ENCODE results near the gene SBSN.

The SBSN gene

GRCh38 chr19:35498984-35499527 is 29.1 kb downstream of the SBSN start:
- CTCF ChIA-PET = no interaction called here
- POLR2A ChIA-PET = no interaction called here

GRCh38 chr19:35498220-35498619 is 29.9 kb downstream of the SBSN start:
- DNase-seq (ENCODE audit: extremely low spot score) = no peak
- TF ChIP-seq FOXM1 (IDR thresholded peaks at IDR 0.05; ENCODE audit: borderline replicate concordance) (no peak), ZNF384 (IDR thresholded peaks at IDR 0.05) (no peak), FOXA1 (IDR thresholded peaks at IDR 0.05) (no peak), TARDBP (IDR thresholded peaks at IDR 0.05) (no peak), PKNOX1 (IDR thresholded peaks at IDR 0.05) (no peak), BHLHE40 (IDR thresholded peaks at IDR 0.05; ENCODE audit: borderline replicate concordance) (no peak), CTBP1 (IDR thresholded peaks at IDR 0.05; ENCODE audit: borderline replicate concordance) (no peak), SP1 (IDR thresholded peaks at IDR 0.05) (no peak), NFRKB (IDR thresholded peaks at IDR 0.05) (no peak), FOXK2 (IDR thresholded peaks at IDR 0.05) (no peak), ELF4 (IDR thresholded peaks at IDR 0.05) (no peak), LEF1 (IDR thresholded peaks at IDR 0.05; ENCODE audit: borderline replicate concordance) (no peak), ARNT (IDR thresholded peaks at IDR 0.05) (no peak), L3MBTL2 (conservative IDR thresholded peaks at IDR 0.05) (no peak), HDGF (IDR thresholded peaks at IDR 0.05; ENCODE audit: borderline replicate concordance) (no peak)
- CTCF ChIA-PET = interaction anchor here (1.6 kb wide), 1 partner anchor 145 kb away, joined by 6 read pairs; no protein-coding TSS in a partner anchor
- POLR2A ChIA-PET = interaction anchor here (1.2 to 2.2 kb wide), 5 partner anchors 8 to 18 kb away, joined by 4 to 19 read pairs (median 11); no protein-coding TSS in a partner anchor

More at GRCh38 chr19:35498984-35499527, 29.1 kb downstream of the SBSN start:
- DNase-seq (ENCODE audit: extremely low spot score) = no peak
- TF ChIP-seq ARNT (IDR thresholded peaks at IDR 0.05) = no peak

- POLR2A ChIA-PET = interaction anchor here (1.2 to 2.2 kb wide), 5 partner anchors 9 to 17 kb away, joined by 4 to 19 read pairs (median 11); no protein-coding TSS in a partner anchor
Measured at GRCh38 chr19:35497406-35497805, 30.7 kb downstream of the SBSN start.

GRCh38 chr19:35495107-35496064 is 32.7 kb downstream of the SBSN start:
- POLR2A ChIA-PET = interaction anchor here (1.1 to 2.3 kb wide), 2 partner anchors 14 to 15 kb away, joined by 8 to 9 read pairs; no protein-coding TSS in a partner anchor

More at GRCh38 chr19:35497406-35497805, 30.7 kb downstream of the SBSN start:
- no peak for DNase-seq (ENCODE audit: extremely low spot score)
- CTCF ChIA-PET = interaction anchor here (1.3 to 1.6 kb wide), 2 partner anchors 13 to 144 kb away, joined by 6 to 7 read pairs; no protein-coding TSS in a partner anchor
- TF ChIP-seq SP1 (IDR thresholded peaks at IDR 0.05) (no peak), ZNF384 (IDR thresholded peaks at IDR 0.05) (no peak), HDGF (IDR thresholded peaks at IDR 0.05; ENCODE audit: borderline replicate concordance) (no peak)

GRCh38 chr19:35493971-35494370 is 34.1 kb downstream of the SBSN start:
- TF ChIP-seq CTBP1 (IDR thresholded peaks at IDR 0.05; ENCODE audit: borderline replicate concordance) = no peak
- no peak for TF ChIP-seq SP1 (IDR thresholded peaks at IDR 0.05)
- TF ChIP-seq FOXA1 (IDR thresholded peaks at IDR 0.05) = no peak
- no peak for TF ChIP-seq BHLHE40 (IDR thresholded peaks at IDR 0.05; ENCODE audit: borderline replicate concordance)
- no peak for TF ChIP-seq FOXM1 (IDR thresholded peaks at IDR 0.05; ENCODE audit: borderline replicate concordance)
- TF ChIP-seq LEF1 (IDR thresholded peaks at IDR 0.05; ENCODE audit: borderline replicate concordance) = no peak
- TF ChIP-seq L3MBTL2 (conservative IDR thresholded peaks at IDR 0.05) = no peak
- TF ChIP-seq HDGF (IDR thresholded peaks at IDR 0.05; ENCODE audit: borderline replicate concordance) = no peak
- no peak for TF ChIP-seq SUZ12 (IDR thresholded peaks at IDR 0.05)
- no peak for TF ChIP-seq FOXK2 (IDR thresholded peaks at IDR 0.05)
- no peak for TF ChIP-seq TARDBP (IDR thresholded peaks at IDR 0.05)
- TF ChIP-seq PKNOX1 (IDR thresholded peaks at IDR 0.05) = no peak
- no peak for TF ChIP-seq ARNT (IDR thresholded peaks at IDR 0.05)
- no peak for TF ChIP-seq NFRKB (IDR thresholded peaks at IDR 0.05)
- no peak for TF ChIP-seq ZNF384 (IDR thresholded peaks at IDR 0.05)
- no peak for TF ChIP-seq ELF4 (IDR thresholded peaks at IDR 0.05)
- no peak for DNase-seq (ENCODE audit: extremely low spot score)
- ChIA-PET POLR2A (interaction anchor here (1.6 to 2.3 kb wide), 2 partner anchors 15 to 16 kb away, joined by 3 to 9 read pairs; no protein-coding TSS in a partner anchor), CTCF (no interaction called here)

More at GRCh38 chr19:35495107-35496064, 32.7 kb downstream of the SBSN start:
- DNase-seq (ENCODE audit: extremely low spot score) = peak; percentile 89
- CTCF ChIA-PET = interaction anchor here (0.6 to 1.3 kb wide), 10 partner anchors 9 to 368 kb away, joined by 3 to 8 read pairs (median 4); no protein-coding TSS in a partner anchor
- TF ChIP-seq SUZ12 (IDR thresholded peaks at IDR 0.05) (no peak), L3MBTL2 (conservative IDR thresholded peaks at IDR 0.05) (no peak), TARDBP (IDR thresholded peaks at IDR 0.05) (no peak), HDGF (IDR thresholded peaks at IDR 0.05; ENCODE audit: borderline replicate concordance) (no peak), SP1 (IDR thresholded peaks at IDR 0.05) (no peak), PKNOX1 (IDR thresholded peaks at IDR 0.05) (no peak), FOXM1 (IDR thresholded peaks at IDR 0.05; ENCODE audit: borderline replicate concordance) (no peak)

Measured in HEK293T (cell line).